Embryonic facial prominence (tissue), 1 donor: ENCODE results near the gene PIK3R5.

Experiments
- DNase-seq: peaks from one replicate; pipeline ENCODE4 v3.0.0-alpha.2; 2016; ENCODE audit errors: extremely low spot score

Gene PIK3R5

GRCh38 chr17:8953156-8953885 lies 12.2 kb downstream of the PIK3R5 start:
- no peak for DNase-seq

- no peak for DNase-seq
Measured at GRCh38 chr17:8952191-8952590, 13.3 kb downstream of the PIK3R5 start.

DNA sequence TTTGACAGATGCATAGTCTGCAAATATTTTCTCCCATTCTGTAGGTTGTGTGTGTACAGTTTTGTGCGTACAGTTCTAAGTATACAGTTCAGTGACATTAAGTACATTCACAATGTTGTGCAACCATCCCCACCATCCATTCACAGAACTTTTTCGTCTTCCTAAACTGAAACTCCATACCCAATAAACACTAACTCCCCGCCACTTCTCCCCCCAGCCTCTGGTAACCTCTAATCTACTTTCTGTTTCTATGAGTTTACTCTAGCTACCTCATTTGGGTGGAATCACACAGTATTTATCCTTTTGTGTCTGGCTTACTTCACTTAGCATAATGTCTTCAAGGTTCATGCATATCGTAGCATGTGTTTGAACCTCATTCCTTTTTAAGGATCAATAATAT lies 14.3 kb downstream of the PIK3R5 start:
- DNase-seq: no peak

DNA sequence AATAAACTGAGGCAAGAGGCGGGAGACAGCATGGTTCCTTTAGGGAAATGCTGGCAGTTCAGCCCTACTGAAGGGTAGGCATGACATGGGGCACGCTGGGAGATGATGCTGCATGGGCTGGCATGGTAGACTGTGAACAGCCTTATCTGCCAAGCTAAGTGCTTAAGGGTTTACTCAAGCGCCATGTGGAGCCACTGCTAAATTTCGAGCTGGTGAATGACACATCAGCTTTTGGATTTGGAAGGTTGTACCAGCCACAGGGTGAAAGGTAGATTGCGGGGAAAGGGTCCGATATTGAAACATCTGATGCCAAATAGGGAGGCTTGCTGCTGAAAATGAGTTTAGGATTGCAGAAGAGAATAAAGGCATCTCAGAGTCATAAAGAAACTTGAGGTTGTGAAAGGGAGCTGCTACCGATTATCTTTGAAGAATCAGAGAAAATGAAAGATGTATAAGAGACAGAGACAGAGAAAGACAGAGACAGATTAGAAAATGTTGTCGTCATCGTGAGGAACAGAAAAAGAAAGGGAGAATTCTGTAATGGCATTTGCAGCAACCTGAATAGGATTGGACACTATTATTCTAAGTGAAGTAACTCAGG lies 16.3 kb downstream of the PIK3R5 start:
- no peak for DNase-seq

- DNase-seq: no peak
Measured at GRCh38 chr17:8948462-8948861, 17.0 kb downstream of the PIK3R5 start.

- DNase-seq: no peak
Measured at GRCh38 chr17:8947201-8947600, 18.3 kb downstream of the PIK3R5 start.

GRCh38 chr17:8946476-8946875 lies 19.0 kb downstream of the PIK3R5 start:
- DNase-seq: no peak

GRCh38 chr17:8946071-8946470 lies 19.4 kb downstream of the PIK3R5 start:
- DNase-seq: no peak

GRCh38 chr17:8944748-8945147 lies 20.8 kb downstream of the PIK3R5 start:
- no peak for DNase-seq

DNA sequence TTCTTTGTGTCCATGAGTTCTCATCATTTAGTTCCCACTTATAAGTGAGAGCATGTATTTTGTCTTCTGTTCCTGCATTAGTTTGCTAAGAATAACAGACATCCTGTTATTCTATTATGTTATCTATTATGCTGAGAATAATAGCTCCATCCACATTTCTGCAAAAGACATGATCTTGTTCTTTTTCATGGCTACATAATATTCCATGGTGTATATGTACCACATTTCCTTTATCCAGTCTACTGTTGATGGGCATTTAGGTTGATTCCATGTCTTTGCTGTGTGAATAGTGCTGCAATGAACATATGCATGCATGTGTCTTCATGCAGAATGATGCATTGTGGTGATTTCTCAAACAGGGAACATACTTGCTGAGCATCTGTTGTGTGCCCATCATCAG lies 21.4 kb downstream of the PIK3R5 start:
- DNase-seq: no peak

DNA sequence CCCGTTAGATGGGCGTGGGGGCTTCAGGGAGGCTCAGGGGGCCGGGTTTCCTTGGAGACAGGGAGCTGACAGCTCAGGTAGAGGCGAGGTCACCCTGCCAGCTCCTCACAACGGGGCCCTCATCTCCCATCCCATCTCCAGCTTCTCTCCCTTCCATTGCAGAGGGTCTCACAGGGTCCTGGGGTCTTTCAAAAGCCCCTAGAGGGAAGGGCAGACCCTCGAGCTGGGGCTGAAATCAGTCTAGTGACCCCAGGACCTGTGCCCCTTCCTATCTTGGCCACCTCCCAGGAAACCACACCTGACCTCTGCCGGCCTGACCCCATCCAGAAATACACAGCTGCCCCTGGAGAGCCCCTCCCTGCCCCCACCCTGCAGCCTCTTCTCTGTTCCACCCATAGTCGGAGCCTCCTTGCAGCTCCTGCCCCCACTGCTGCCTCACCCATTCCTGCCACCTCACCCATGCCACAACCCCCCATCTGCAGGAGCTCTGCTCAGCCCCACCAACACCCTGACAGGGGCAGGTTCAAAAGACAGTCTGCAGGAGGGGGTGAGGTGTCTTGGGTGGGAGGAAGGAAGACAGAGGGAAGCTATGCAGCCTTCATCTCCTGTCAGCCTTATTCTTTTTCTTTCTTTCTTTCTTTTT lies 23.4 kb downstream of the PIK3R5 start:
- no peak for DNase-seq

GRCh38 chr17:8941520-8941919 lies 24.0 kb downstream of the PIK3R5 start:
- DNase-seq: no peak

DNA sequence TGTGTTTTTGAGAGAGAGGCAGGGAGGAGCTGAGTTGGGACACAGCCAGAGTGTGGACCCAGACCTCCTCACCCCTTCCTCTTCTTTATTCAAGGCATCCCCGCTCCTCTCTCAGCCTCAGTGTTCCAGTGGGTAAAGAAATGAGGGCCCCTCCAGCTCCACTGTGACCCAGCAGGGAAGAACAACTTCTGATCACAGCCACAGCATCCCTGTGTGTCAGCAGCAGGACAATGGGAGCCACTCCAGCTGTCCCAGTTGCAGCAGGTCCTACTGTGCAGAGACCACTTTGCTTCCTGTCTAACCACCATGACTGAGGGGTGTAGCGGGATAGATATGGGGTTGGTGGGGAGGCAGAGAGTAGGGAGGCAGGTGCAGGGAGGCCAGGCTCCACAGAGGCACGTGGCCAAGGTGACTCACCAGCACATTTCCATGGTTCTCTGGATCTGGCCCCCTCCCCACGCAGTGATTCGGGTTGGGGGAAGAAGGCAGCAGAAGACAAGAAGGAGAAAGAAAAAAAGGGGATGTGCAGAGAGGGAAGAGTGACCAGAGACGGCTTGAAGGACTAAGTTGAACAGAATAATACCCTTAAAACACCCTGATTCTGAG lies 24.5 kb downstream of the PIK3R5 start:
- DNase-seq: no peak

DNA sequence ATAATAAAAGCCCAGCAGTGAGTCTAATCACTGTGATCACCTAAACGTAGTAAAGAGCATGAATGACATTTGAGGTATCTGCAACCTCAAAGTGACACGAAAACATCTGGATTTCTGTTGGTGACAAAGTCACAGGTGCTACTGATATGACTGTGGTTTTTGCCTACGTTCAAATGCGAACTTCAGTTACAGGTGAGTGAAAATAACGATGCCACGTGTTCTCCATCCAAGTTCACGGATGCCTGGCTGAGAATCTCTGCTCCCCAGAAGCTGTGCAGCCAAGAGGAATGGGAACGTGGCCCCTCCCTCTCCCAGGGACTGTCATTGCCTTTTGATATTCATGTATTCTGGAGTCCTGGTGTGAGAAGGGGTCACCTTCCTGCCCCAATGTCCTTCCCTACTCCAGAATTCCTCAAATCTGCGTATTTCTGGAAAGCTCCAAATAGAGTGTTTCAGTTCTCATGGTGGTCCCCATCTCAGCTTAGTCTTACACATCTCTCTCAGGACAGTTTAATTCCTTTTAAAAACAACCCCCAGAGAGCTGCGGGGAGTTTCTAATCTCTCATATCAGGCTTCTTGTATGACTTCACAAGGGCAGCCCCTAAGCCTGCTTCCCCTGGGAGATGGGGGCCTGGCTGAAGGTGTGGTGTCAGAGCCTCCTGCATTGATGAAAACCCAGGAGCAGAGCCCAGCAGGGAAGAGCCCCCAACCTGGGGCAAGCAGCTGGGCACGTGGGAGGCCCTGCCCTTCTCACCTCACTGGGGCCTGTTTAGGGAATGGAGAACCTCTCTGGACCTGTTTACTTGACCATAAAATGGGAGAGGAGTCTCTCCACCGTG lies 25.8 kb downstream of the PIK3R5 start:
- DNase-seq: no peak

GRCh38 chr17:8938933-8939332 lies 26.6 kb downstream of the PIK3R5 start:
- DNase-seq: no peak

GRCh38 chr17:8935191-8935590 lies 30.3 kb downstream of the PIK3R5 start:
- no peak for DNase-seq

DNA sequence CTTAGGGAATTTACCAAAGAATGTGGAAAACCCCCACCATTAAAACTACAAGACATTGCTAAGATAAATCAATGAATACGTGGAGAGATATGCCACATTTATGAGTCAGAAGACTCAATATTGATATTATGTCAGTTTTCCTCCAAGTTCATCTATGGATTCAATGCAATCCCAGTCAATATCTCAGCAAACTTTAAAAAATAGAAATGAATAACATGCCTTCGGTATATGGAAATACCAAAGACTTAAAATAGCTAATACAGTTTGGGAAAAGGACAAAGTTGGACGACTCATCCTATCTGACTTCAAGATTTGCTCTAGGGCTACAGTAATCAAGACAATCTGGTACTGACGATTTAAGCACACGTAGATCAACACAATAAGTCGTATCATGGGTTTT lies 31.2 kb downstream of the PIK3R5 start:
- no peak for DNase-seq

DNA sequence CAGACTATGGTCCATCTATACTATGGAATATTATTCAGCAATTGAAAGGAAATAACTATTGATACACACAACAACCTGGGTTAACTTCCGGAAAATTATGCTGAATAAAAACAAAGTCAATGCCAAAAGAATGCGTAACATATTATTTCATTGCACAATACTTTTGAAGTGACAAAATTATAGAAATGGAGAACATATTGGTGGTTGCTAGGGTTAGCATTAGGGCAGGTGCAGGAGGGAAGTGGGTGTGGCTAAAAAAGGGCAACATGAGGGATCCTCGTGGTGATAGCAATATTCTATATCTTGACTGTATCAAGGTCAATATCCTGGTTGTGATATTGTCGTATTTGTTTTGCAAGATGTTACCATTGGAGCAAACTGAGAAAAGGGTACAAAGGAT lies 34.9 kb downstream of the PIK3R5 start:
- DNase-seq: no peak

DNA sequence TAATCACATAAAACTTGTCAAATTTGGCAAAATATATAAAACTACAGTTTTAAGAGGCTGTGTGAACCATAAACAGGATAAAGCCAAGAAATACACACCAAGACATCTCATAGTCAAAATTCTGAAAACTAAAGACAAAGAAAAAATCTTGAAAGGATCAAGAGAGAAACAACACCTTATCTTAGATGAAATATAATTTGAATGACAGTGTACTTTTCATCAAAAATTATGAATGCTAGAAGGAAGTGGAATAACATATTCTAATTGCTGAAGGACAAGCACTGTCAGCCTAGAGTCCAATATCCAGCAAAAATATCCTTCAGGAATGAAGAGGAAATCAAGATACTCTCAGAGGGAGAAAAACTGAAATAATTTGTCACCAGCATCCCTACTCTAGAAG lies 37.2 kb downstream of the PIK3R5 start:
- no peak for DNase-seq

- DNase-seq: no peak
Measured at GRCh38 chr17:8927395-8927794, 38.1 kb downstream of the PIK3R5 start.

DNA sequence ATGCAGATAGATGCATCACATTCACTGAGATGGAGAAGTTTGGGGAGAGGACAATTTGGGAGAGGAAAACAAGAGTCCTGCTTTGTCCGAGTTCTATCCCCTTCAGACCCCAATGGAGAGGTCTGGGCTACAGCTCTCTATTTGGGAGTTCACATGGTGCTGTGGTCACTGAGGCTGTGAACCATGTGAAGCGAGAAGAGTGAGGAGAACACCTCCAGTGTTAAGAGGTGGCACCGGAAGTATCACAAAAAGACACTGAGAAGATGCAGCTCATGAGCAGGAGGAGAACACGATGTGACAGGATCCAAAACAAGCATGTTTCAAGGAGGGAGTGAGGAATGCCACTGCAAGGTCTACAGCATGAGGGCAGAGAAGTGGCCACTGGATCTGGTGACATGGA lies 39.7 kb downstream of the PIK3R5 start:
- DNase-seq: no peak

DNA sequence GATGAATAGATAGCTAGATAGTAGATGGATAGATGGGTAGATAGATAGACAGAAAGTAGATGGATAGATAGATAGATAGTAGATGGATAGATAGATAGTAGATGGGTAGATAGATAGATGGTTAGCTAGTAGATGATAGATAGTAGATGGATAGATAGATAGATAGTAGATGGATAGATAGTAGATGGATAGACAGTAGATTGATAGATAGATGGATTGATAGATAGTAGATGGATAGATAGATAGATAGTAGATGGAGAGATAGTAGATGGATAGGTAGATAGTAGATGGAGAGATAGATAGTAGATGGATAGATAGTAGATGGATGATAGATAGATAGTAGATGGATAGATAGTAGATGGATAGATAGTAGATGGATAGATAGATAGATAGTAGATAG lies 40.4 kb downstream of the PIK3R5 start:
- DNase-seq: no peak
